ENCODE results near the gene THBS2.
"Not testable (repeated sequence)": the region's sequence is repeated elsewhere in the genome, so short reads cannot be mapped to it uniquely, and the experiment has no call there.

GRCh38 chr6:169196279-169196678, 57.4 kb downstream of the THBS2 start:
- TF ChIP-seq CTCF (IDR thresholded peaks at IDR 0.05 in 4 of 5, conservative IDR thresholded peaks at IDR 0.05 in 1 of 5); POLR2A (IDR thresholded peaks at IDR 0.05): not testable (repeated sequence)
